GM20431 (cell line): ENCODE results near the gene NSUN4.
"Not testable (repeated sequence)": the region's sequence is repeated elsewhere in the genome, so short reads cannot be mapped to it uniquely, and the experiment has no call there.

Experiments
- in situ Hi-C: fragments of 300-500 bp; cut with MseI, MboI; formaldehyde crosslinking; loops from one replicate; pipeline ENCODE4 v1.15.0; 2020; ENCODE audit warnings: low sequenced_read_pairs; ENCODE audit not compliant: unreplicated experiment

NSUN4 gene

GRCh38 chr1:46340404-46341221 lies at the start of gene NSUN4:
NSUN4 (plus strand) TSS chr1:46340807; CDS start chr1:46340827, 20 bp downstream.
- in situ Hi-C loops: no loop called here

- in situ Hi-C loops: no loop called here
Measured at GRCh38 chr1:46295306-46295705, 45.3 kb upstream of the NSUN4 start.

GRCh38 chr1:46298387-46298786 lies 42.2 kb upstream of the NSUN4 start:
- in situ Hi-C loops: no loop called here

GRCh38 chr1:46300673-46301405 lies 39.8 kb upstream of the NSUN4 start:
- in situ Hi-C loops: no loop called here

- in situ Hi-C loops: no loop called here
Measured at GRCh38 chr1:46301406-46301807, 39.2 kb upstream of the NSUN4 start.

- in situ Hi-C loops: no loop called here
Measured at GRCh38 chr1:46301808-46302640, 38.6 kb upstream of the NSUN4 start.

GRCh38 chr1:46302641-46303037 lies 38.0 kb upstream of the NSUN4 start:
- in situ Hi-C loops: no loop called here

- in situ Hi-C loops: no loop called here
Measured at GRCh38 chr1:46303038-46303871, 37.4 kb upstream of the NSUN4 start, which contains the start of the genes LRRC41 and UQCRH. LRRC41 (minus strand) TSS chr1:46303616; CDS start chr1:46303322, 294 bp downstream. UQCRH (plus strand) TSS chr1:46303698; CDS start chr1:46303767, 69 bp downstream.

GRCh38 chr1:46303872-46304326 lies 36.7 kb upstream of the NSUN4 start:
- in situ Hi-C loops: no loop called here

GRCh38 chr1:46306159-46306530 lies 34.5 kb upstream of the NSUN4 start:
- in situ Hi-C loops: no loop called here

- in situ Hi-C loops: no loop called here
Measured at GRCh38 chr1:46309401-46310159, 31.0 kb upstream of the NSUN4 start.

GRCh38 chr1:46310321-46310720 lies 30.3 kb upstream of the NSUN4 start:
- in situ Hi-C loops: no loop called here

GRCh38 chr1:46315669-46316403 lies 24.8 kb upstream of the NSUN4 start:
- in situ Hi-C loops: no loop called here

GRCh38 chr1:46317323-46317722 lies 23.3 kb upstream of the NSUN4 start:
- in situ Hi-C loops: no loop called here

- in situ Hi-C loops: not testable (repeated sequence)
Measured at GRCh38 chr1:46319301-46319700, 21.3 kb upstream of the NSUN4 start.

- in situ Hi-C loops: not testable (repeated sequence)
Measured at GRCh38 chr1:46319960-46320914, 20.4 kb upstream of the NSUN4 start.

- in situ Hi-C loops: not testable (repeated sequence)
Measured at GRCh38 chr1:46322191-46322590, 18.4 kb upstream of the NSUN4 start.
